Placental pericyte (primary cell): ENCODE results near the gene STK36. TPM values are rescaled to one million over a fixed set of nuclear protein-coding genes. Genes with fewer than 3 reads are reported as not detected.

ENCODE experiments used
- total RNA-seq: library from RNA; depleted of rRNA; stranded (reverse); fragments of >200 nt; gene quantifications from 2 replicates; pipeline ENCODE4 v1.2.3, GENCODE V29; 2012

STK36 gene
- total RNA-seq: 24.7 and 33.1 TPM in 2 replicates

GRCh38 chr2:218671654-218672566 lies at the start of gene STK36, which contains the start of gene RNF25:
TSS of gene STK36 (plus strand) at chr2:218672086. CDS start at chr2:218672830, 744 bp downstream.
TSS of gene RNF25 (minus strand) at chr2:218672002. CDS start at chr2:218671970, 32 bp downstream.

GRCh38 chr2:218659258-218659987 lies 12.5 kb upstream of the STK36 start, which contains the start of the genes BCS1L and ZNF142:
TSS of gene BCS1L (plus strand) at chr2:218659683. CDS start at chr2:218660988, 1,305 bp downstream.
TSS of gene ZNF142 (minus strand) at chr2:218659623. CDS start at chr2:218656429, 3,194 bp downstream.

GRCh38 chr2:218710687-218711549 lies 39.0 kb downstream of the STK36 start, which contains the start of gene TTLL4:
TSS of gene TTLL4 (plus strand) at chr2:218710835. CDS start at chr2:218737677, 26,842 bp downstream.

Other genes with a start within 250 kb of the STK36 start
- 9.0 and 14.0 TPM in 2 replicates for gene USP37, start 103.7 kb upstream of the STK36 start, total RNA-seq
- gene CNOT9, start 103.2 kb upstream of the STK36 start, total RNA-seq: 65.2 and 86.3 TPM in 2 replicates
- 0.22 and 1.4 TPM in 2 replicates for gene PLCD4, start 64.2 kb upstream of the STK36 start, total RNA-seq
- 11.6 and 25.1 TPM in 2 replicates for gene ZNF142, start 12.5 kb upstream of the STK36 start, total RNA-seq
- gene BCS1L, start 12.4 kb upstream of the STK36 start, total RNA-seq: 17.9 and 39.8 TPM in 2 replicates
- 36.1 and 54.0 TPM in 2 replicates for gene RNF25, start 84 bp upstream of the STK36 start, total RNA-seq
- gene TTLL4, start 38.7 kb downstream of the STK36 start, total RNA-seq: 19.5 and 25.8 TPM in 2 replicates
- 4.7 and 23.4 TPM in 2 replicates for gene CYP27A1, start 110.1 kb downstream of the STK36 start, total RNA-seq
- gene PRKAG3, start 159.7 kb downstream of the STK36 start, total RNA-seq: not detected in 2 replicates
- gene WNT6, start 187.7 kb downstream of the STK36 start, total RNA-seq: not detected in 2 replicates
- not detected in 2 replicates for gene WNT10A, start 208.8 kb downstream of the STK36 start, total RNA-seq